NCI-H2227 treated with DMSO at 0.1 percent for 48 hours (cell line): ENCODE results near the gene FAR2.
A peak's percentile ranks its signal among the peaks of the same experiment; 100 is the strongest.
"Not testable (repeated sequence)": the region's sequence is repeated elsewhere in the genome, so short reads cannot be mapped to it uniquely, and the experiment has no call there.

Source experiments
- DNase-seq: peaks from one replicate; lab custom pipeline; 2025; lab: John Stamatoyannopoulos, UW

The FAR2 gene

DNA sequence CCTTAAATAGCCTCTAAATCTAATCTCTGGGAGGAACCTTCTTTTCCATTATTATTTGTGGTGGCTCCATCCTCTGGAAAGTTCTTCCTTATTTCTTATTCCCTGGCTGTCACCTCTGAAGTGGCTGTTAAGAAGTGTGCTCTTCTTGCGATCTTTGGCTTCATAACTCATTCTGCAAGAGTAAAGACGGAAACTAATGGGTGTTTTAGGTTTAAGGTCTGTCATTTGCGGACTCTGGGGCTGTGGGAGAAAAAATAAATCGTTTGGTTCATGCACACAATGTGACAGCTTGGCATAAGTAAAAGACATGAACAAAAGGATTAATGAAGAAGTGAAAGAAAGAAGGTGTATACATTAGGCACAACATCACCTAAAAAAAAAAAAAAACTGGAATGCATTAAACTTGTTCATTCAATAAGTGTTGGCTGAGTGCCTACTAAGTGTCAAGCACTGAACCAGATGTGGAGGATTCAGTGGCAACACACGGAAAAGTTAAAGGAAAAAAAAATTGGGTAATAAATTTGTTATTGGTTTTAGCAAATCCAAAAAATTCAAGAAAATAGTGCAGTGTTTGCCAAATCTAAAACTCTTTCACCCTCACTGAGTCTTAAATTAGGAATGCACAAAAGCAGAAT, 132.4 kb downstream of the FAR2 start:
- DNase-seq = no peak

DNA sequence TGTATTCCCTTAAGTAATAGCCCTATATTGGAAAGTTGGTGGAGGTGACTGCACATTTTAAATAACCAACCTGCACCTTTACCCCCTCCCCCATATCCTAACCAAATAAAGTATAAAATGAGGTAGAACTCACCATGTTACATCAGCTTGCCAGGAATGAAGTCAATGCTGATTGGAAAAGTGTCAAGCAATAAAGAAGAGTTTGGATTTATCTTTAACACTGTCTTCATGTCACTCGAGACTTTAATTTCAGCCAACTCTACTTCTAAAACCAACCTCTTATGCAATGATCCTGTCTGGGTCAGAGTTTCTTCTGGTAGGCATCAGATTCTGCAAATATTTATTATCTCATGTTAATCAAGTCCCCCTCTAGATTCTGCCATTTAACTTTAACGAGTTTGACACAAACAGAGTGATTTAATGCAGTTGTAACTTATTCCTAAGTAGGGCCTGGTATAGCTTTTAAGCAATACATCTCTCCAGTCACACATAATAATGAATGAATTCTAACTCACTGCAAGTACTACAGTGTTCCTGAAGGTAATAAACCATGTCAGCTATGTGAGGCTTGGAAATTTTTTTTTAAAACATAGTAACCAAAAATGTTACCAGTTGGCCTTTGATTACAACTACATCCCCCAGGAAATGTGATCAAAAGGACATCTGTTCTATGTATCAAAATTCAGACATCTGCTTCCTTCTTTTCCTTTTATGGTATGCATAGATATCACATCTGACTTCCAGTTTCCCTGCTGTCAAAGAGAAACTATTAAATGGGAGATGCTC, 133.1 kb downstream of the FAR2 start:
- DNase-seq = no peak

DNA sequence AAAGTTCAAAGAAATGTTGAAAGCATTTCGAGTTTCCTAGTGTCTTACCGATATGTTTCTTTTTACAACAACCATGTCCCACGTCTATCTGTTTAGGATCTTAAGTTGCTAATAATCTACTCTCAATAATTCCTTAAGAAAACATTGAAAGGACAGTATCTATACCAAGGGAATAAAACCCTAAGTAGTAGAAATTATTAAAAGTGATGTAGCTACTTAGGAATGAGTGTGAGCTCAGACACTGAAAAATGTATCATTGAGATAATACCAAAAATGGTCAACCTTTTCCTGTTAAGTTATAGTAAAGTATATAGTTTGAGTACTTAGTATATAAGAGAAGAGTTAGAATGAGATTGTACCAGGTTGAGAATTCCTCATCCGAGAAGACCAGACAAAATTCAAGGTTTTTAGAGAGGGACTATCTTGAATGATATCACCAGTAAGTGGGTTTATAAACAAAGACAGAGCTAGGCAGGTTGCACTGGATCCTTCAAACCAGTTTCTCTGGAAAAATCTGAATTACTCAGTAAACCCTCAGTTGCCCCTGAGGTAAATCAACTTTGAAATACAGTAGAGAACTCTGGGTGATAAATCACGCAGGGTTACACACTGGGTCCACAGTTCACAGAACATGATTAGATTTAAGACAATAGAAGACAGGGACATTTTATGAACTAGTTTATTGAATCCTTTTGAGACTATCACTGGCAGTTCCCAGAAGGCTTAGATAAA, 135.1 kb downstream of the FAR2 start:
- no peak for DNase-seq

DNA sequence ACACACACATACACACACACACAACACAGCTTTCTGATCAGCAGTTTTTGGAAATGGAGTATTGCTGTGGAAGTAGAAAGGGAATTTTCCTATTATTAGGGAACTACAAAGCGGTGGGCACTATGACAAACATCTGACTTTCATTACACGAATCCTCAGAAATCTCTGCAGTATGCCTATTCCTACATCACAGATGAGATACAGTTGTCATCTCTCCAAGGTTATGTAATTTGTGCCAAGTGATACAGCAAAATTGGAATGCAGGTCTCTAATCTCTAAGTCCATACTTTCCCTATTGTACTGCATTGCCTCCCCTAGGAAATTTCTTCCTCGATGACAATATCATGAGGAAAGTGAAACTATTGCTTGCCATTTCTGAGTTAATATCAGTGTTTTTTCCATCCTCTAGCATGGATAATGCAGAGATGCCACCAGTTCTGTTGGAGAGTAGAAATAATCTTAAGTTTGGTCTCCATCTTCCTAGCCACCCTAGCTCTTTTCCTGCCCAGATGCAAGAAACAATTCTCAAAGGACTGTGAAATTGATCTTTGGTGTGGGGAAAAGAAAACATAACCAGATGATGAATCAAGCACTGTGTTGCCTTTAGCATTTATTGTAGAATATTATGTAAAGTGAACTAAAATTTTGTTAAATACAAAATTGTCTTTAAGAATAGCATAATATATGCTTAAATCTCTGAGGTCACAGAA, 137.2 kb downstream of the FAR2 start:
- no peak for DNase-seq

DNA sequence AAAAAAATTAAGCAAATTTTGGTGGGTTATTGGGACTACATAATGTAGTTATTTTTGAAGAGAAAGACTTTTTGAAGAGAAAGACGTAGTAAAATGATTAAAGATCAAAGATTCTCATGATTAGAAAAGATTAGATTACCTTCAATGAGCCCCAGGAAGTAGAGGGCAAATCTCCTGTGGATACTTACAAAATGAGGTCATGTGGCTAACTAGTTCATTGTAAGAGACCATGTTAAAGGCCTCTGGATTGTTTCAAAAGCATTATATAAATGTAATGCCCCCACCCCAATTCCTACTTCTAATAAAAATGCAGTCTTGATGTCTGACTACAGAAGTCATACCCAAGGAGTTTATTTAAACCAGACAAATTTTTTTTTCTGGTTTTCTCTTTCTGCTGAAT, 138.5 kb downstream of the FAR2 start:
- DNase-seq = no peak

DNA sequence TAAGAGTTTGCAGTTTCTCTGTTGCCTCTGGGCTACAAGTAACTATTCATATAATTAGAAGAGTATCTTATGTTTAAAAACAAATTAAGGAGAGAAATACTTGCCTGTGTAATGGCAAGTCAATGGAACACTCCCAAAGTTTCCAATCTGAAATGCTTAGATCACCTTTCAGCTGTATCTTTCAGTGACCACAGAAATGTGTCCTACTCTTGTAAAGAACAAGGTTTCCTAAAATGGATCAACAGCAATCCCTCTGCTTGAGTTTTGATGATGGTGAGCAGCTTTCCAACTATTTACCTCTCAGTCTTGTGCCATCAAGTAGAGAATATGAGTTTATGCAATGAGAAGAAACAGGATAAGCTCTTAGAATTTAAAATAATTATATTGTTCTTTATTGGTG, 139.0 kb downstream of the FAR2 start:
- DNase-seq = no peak

DNA sequence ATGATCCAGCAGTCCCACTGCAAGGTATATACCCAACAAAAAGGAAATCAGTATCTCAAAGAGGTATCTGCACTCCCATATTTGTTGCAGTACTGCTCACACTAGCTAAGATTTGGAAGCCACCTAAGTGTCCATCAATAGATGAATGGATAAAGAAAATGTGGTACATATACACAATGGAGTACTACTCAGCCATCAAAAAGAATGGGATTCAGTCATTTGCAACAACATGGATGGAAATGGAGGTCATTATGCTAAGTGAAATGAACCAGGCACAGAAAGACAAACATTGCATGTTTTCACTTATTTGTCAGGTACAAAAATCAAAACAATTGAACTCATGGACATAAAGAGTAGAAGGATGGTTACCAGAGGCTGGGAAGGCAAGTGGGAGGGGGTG, 141.4 kb downstream of the FAR2 start:
- not testable (repeated sequence) for DNase-seq

DNA sequence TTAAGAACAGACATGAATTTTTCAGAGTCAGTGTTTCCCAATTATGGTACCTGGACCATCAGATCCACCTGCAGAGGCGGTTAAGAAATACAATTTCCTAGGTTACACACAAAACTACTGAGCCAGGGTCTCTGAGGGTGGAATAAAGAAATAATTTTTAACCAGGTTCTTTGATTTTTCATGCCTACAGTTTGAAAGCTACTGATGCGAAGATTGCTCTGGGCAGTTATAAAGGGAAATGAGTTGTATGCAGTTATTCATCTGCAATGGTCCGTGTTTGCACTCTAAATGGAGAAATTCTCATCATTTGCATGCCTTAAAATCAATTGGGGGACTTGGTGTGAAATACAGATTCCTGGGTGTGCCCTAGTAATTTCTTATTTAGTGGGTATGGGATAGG, 142.1 kb downstream of the FAR2 start:
- DNase-seq = no peak

DNA sequence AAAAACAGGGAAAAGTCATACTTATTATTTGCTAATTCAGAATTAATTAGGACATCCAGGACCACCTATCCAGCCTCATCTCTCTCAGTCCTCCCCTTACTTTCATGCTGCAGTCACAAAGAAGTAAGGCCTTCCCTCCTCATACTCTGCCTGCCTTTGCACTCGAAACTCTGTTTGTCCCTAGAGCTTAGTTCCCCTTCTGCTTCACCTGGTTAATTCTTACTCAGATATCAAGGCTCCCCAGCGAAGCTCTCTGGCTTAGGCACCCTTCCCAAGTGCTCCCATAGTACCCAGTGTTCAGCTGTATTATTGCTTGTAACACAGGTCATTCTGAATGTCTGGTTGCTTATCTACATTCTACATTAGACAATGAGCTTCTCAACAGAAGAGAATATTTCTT, 150.6 kb downstream of the FAR2 start:
- DNase-seq = no peak

DNA sequence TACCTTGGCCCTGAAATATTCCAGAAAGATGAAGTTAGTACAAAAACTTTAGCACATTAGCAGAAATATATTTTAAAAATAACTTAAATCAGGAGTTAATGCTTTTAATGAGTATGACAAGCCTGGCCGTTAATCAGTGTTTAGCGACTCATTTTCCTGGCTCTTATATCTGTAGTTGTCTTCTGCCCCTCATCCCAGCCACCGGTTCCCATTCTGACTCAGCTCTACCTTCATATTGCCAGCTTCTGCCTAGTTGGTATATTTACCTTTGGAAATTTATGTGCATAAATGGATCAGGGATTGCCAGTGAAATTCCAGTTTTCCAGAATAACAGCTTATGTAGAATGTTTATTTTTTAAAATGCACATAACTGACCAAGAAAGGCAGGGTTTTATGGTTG, 152.0 kb downstream of the FAR2 start:
- no peak for DNase-seq

DNA sequence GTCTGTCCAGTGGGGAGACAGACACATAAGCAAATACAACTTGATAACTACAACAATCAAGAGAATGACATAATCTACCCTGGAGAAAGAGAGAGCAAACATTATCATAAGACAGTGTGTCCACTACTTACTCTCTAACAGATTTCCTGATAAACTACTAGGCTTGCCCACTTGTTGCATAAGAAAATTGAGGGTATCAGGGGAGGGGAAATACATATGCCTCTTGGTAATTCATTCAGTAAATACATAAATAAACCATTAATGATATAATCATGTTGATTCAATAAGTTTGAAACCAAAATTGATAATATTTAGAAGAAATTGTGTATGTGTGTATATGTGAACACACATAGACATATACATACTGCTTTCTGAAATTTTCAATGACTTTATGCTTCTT, 155.3 kb downstream of the FAR2 start:
- DNase-seq = no peak

DNA sequence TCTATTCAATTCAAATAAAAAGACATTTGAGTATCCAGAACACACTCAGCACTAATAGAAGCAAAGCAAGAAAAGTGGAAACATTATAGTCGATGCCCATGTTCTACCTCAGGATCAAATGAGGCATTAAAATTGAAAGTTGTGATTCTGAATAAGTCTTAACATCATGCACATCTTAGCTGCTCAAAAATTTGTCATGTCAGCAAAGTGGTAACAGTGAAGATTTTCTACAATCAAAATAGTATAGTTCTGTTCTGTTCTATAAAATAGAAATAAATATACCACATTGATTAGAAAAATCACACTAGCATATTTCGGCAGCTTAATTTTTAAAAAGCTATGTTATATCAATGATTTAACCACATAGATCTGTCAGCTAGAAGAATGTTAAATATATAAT, 157.2 kb downstream of the FAR2 start:
- DNase-seq = no peak

DNA sequence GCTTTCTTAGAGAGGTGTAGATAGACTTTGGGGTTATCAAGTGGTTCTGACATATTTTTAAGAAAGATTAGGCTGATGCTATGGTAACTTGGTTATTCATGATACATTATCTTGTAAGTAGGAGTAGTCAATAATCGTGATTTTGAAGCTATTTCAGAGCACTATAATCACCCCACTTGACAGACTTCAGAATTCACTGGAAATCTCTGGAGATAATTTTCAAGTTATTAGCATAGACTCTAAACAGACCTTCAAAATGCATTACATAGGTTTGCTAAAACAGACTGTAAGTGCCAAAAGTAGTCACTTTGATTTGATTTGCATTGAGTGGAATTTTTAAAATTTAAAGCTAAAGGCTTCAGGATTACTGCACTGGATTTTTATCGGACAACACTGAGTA, 157.6 kb downstream of the FAR2 start:
- DNase-seq = no peak

DNA sequence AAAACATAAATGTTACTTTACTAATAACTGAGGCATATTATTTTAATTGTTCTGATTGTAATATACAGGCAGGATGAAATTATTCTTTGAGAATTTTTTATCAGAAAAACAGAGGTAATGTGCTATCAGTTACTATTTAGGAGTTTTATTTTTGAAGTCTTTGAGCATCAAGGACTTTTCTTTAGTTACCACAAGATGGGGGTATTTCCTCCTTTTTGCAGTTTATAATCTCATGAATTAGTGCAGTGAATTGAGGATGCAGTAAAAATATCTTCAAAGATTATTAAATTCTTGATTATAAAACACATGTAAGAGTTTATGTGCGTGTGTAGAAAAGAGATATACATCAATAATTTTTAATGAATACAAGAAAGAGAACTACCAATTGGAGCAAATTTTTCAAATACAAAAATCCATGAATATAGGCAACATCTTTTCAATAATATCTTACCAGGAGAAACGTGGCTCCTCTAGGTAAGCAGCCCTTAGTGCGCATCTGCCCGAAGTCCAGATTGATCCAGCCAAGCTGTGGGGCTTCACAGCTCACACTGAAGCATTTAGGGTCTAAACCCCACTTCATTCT, 160.3 kb downstream of the FAR2 start:
- no peak for DNase-seq

DNA sequence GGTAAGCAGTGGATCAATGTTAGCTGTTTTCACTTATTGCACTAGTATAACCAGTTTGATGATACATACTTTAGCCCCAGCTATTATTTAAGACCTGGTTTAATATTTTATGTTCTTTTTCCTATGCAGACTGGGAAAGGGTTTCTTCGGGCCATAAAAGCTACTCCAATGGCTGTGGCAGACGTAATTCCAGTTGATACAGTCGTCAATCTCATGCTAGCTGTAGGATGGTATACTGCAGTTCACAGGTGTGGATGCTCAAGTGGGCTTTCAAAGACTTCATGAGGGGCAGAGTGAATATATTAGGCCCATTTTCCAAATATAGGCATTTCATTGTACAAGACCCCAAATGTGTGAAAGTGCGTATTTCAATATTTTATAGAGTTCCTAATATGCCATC, 161.8 kb downstream of the FAR2 start:
- DNase-seq = no peak

DNA sequence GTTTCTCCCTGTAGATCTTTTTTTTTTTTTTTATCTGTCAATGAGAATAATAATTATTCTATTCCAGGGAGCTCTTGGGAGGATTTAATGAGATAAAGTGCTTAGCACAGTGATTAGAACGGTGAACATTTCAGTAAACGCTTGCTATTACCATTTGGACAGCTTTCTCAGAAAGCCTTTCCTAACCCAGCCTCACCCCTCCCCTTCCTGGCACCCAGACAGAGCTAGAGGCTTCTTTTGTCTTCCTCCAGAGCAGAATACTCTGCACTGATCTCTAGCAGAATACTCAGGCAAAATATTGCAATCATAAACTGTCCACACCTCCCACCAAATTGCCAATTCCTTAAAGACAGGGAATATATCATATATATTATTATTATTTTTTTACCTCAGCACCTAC, 165.3 kb downstream of the FAR2 start:
- no peak for DNase-seq

DNA sequence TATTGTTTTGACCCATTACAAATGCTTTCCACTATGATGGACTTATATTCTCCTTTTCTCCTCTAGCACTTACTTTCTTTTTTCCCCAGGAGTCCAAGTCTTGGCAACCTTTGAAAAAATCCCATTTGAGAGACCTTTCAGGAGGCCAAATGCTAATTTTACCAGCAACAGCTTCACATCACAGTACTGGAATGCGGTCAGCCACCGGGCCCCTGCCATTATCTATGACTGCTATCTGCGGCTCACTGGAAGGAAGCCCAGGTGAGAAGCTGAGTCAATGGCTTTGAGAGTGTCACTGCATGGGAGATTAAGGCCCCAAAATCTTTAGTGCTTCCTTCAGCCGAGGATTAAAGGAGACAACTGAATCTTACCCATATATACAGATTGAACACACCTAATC, 167.7 kb downstream of the FAR2 start:
- no peak for DNase-seq

DNA sequence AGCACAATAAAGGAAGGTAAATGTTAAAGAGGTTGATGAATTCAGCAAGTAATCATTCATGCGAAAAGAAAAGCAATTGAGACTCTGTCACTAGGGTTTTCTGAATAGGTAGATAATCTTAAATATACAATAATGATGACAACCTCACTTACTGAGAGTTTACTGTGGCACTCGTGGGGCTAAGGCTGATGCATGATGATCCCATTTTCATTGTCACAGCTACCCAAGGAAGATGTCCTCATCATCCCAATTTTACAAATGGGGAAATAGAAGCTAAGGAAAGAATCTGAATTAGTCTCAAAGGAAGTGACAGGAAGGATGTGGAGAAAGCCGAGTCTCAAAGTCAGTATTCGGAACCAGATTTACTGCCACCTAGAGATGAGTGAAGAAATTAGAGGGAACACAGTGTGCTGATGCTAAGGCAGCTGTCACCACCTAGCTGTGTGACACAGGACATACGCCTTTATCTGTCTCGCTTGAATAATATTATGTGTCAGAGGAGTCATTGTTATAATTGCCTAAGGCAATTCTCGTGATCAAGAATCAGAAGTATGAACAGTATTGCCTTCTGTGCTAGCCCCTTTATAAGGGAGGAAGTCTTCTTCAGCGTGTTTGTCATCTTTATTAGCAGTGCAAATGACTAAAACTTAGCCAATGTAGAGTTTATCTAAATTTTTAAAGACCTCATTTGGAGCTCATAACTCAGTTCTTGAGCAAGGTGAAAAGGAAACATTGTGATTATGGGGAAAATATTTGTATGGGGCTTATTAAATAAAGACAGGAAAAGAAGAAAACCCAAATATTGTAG, 168.7 kb downstream of the FAR2 start:
- DNase-seq = peak; percentile 37

DNA sequence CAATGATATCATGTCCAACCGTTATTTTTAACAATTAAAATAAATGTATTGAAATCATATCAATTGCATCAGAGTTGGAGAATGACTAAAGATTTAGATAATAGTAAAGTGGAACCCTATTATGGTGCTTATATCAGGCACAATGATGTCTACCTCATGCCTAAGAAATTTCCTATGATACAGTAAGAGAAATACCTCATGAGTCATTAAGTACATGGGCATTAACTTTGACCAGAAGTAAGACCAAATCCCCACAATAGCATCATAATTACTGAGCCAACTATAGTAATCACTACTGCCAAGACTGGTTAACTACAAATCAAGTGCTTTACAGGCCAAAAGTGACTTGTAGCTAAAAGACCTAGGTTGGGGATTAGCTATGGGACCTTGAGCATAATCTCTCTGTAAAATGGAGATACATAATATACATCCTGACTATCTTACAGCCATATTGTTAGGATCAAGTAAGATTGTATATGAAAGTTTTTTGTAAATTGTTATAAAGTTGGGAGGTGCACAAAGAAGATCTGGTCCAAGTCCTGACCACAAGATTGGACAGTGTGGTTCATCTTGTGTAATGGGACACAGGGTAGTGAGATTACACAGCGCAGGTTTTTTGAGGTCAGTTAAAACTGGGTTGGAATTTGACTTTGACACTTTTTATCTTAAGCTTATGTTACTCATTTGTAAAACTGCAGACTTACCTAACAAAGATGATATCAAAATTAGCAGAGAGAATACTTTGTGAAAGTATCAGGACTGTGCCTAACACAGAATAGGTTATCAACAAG, 171.4 kb downstream of the FAR2 start:
- no peak for DNase-seq

DNA sequence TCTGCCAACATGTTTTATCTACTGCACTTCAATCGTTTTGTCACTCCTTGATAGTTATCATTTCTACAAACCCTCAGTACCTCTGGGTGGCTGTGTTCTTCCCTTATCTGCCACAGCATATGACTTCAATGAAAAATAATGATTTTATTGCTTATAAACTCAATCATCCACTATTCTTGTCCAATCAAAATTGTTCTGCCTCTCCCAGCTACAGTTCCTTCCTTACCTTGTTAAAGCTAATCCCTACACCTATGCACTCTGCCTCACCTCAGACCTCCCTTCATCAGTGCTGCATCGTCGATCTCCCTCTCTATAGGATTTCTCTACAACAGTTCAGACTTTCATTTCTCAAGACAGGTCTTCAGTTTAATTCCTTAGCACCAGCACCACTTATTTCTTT, 173.1 kb downstream of the FAR2 start:
- no peak for DNase-seq

DNA sequence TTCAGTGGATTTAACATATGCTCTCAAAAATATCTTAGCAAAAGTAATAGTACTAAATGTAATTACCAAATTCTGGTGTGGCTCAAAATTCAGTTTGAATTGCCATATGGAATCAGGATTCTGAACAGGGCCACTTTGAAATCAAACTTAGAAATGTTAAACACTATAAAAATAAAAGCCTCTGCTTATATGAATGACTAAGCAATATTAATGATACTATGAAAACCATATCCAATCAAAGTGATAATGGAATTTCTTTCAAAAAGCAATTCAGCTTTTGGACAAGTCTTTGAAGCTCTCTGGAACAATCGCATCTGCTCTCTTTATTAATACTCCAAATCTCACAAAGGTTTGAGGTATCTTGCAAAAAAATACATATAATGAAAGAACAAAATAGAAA, 180.3 kb downstream of the FAR2 start:
- no peak for DNase-seq
